Stimulated activated CD4-positive, alpha-beta T cell treated with anti-CD3 and anti-CD28 coated beads, TNF-alpha, amount 100 ng/mL, for 24 hours (primary cell): Measurements from ENCODE around the gene CWC27.

Experiments used
- DNase-seq, 3 experiments: peaks; one replicate each; pipeline ENCODE4 v3.0.0-alpha.2; 2020; ENCODE audit warnings: low read depth in 3 of 3

The CWC27 gene

DNA sequence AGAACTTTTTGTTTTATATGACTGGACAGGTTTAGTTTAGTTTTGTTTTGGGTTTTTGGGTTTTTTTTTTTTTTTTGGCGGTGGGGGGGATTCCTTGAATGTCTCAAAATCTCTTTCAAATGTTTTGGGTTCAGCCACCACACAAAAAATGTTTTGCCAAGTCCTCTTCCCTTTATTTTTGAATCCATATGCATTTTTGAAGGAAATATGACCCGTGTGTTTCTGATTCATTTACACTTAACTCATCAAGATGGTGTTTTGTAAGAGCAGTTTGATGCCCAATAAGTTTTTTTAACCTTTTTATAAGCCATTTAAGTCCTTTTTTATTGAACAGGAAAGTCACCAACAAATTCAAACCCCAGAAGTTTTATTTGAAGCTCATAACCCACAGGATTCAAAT, 209.8 kb downstream of the CWC27 start:
- no peak for DNase-seq

DNA sequence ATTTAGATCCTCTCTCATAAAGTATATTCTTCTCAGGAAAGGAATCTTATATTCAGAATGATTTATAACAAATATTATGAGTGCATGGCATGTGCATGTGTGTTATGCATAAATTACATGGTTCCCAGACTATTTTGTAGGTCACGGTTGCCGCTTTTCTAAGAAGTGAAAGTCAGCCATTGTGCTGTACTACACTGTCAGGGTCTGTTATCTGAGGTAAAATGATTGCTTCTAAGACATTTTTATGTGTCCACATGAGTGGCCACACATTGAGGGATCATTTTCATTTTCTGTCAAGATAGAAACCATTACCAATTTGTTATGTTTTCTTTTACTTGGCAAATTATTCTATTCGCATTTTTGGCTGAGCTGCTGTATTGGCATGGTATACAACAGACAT, 210.8 kb downstream of the CWC27 start:
- no peak for DNase-seq

DNA sequence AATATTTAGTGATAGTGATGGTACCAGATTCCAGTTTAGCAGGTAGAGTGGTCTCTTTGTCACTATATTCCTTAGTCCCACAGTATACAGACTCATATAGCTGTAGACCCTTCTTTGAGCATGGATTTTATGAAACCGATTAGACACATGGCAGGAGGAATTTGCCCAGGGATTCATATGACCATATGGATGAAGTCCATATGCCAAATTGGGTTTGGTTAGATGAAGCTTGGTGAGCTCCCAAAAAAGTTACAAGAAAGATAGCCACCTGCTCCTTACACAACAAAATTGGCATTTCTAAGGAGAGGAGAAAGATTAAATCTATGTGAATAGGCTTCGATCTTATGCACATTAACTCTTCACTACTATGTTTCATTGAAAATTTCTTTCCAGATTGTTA, 211.4 kb downstream of the CWC27 start:
- no peak for DNase-seq

GRCh38 chr5:64987768-64988167, 219.0 kb downstream of the CWC27 start:
- DNase-seq: no peak

- DNase-seq: no peak
These were observed 240.5 kb downstream of the CWC27 start for GRCh38 chr5:65009207-65009606.

GRCh38 chr5:65010841-65011240, 242.1 kb downstream of the CWC27 start:
- DNase-seq: no peak

DNA sequence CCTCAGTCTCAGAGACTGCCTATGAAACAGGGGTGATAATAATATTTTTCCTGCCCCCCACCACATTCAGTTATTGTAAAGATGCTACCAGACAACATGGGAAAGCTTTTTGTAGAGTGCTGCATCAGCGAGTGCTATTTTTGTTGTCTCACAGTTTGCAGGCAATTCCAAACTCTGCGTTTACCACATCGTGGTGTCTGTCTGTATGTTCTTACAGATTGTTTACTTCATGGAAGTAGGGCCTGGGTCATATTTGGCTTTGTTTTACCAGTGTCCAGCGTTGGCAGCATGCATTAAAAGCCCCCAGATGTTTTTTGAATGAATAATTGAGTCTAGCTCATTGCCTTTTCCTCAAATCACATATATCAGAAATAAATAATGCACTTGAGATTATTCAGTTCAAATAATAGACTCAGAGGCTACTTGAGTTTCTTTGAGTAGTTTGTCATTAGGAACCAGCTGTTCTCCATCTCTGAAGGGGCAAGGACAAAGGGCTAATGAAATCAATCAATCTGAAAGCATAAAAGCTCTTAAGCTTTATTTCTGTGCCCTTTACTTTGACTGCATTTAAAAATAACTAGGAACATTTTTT, 243.7 kb downstream of the CWC27 start:
- no peak for DNase-seq

- DNase-seq: no peak
These were observed 244.4 kb downstream of the CWC27 start for GRCh38 chr5:65013166-65013565.

DNA sequence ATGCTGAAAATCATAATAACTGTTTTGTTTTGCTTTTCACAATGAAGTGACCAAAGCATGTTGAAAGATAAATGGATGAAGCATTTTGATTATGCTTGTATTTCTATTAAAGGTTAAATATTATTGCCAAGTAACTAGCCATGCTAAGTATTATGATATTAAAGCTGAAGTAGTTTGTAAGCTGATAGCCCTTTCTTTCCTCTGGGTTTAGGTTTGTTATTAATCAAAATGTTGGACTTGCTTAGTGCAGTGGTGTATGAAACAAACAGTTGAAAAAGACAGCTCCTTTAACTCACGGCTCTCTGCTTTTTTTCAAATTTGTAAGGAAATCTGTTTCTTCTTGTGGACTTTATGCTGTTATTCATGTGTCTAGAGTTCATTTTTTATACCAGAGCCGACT, 246.0 kb downstream of the CWC27 start:
- no peak for DNase-seq

DNA sequence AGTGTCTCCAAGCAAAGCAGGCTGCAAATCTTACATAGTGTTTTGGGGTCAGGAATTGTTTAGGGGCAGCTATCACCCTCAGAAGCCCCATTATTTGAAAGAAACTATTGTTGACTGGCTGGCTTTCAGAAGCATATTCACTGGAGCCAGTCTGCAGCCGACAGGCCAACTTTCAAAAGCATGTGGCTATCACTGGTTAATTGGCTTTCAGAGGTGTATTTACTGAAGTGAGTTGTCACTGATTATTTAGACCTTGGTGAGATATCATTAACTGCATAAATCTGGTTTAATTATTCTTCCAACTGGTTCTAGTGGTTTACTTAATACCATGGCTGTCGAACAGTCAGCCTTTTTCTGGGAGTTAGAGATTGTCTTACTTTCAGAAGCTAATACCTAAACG, 247.0 kb downstream of the CWC27 start:
- no peak for DNase-seq

DNA sequence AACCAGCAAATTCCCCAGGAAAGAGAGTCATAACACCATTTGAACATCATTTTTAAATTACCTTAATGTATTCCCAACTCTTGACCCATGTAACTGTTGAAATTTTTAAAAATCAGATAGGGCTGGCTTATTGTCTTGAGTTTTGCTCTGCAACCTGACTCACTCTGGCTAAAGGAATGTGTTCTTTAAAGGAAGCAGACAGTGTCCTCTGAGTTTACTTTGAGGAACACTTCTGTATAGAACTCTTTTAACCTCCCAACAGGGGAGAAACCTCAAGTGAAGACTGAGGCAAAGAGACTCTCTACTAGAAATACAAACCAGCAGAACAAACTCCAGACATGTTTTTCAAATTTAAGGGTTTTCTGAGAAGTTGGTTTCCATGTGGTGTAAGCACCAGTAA, 248.9 kb downstream of the CWC27 start:
- DNase-seq: no peak

GRCh38 chr5:65018763-65019162, 250.0 kb downstream of the CWC27 start:
- no peak for DNase-seq

- no peak for DNase-seq
These were observed 251.8 kb downstream of the CWC27 start for GRCh38 chr5:65020492-65020891.

GRCh38 chr5:65021527-65022226, 252.9 kb downstream of the CWC27 start:
- DNase-seq: no peak

DNA sequence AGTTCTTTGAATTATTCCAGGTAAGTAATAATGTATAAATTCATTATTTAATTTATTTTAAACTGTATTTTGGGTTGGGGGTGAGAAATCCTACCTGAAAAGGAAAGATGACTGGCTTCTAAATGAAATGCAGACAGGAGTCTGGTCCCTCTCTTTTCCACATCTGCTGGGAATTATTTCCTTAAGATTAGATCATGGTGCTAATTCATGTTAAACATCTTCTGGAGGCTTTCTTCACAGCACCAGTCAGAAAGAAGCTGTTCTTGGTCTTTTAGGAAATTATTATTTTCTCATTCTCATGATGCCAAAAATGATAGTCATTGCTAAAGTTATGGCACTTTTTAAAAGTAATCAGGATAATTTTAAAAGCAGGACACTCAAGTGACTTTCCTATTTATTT, 254.2 kb downstream of the CWC27 start:
- no peak for DNase-seq

DNA sequence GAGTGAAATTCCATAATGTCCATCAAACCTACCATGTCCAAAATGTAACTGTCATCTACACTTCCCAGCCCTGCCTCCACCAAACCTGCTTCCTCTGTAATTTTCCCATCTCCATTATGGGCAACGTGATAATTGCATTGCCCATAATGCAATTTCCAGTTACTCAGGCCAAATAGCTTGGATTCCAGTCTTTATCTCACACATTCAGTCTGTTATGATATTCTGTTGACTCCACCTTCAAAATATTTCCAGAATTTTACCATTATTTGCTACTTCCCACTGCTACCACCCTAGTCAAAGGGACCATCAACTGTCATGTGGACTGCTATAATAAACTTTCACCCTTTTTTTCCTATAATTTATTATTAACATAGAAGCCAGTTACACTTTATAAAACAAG, 256.0 kb downstream of the CWC27 start:
- DNase-seq: no peak

DNA sequence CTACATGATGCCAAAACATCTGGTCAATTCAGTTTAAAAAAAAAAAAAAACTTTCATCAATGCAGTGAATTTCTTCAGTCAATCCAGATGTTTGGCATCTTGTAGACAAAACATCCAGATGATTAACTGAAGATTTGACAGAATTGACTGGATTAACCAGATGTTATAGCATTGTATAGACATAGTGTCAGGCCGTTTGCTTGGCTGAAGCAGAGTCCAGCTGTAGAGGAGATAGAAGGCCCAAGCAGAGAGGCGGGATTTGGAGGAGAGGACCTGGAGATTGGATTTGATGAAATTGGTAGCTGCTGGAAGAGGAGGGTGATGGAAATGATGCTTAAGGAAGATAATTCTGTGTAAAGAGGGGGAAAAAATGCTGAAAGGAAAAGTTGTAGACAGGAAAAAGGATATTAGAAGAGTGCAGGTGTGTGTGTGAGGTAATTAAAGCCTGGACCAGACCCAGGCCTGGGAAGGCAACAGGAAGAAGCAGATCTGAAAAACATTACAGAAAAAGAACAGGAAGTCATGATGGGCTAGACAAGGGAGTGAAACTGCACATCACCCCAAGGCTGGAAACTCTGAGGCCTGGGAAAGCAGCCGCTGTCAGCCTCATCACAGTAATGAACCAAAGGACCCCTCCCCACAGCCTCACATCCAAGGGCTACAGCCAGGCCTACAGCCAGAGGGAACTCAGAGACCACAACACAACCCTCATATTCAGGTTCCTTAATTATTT, 258.3 kb downstream of the CWC27 start:
- peak in 1 of 3 experiments; percentile 19 for DNase-seq

DNA sequence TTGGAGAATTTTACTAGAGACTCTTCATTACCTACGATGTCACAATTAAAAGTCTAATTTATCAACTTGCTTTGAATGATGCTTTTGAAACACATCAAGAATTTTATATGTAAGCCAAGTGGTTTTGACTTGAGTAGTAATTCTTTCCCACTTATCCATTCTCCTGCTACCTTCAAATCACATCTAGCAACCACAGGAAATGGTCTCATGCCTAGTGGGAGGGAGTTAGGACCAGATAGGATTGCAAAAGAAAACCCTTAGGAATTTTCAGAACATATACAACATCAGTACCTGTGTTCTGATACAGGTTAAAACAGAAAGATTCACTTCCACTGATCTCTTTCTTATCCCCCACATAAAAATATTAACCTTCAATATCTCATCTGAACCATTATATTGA, 260.4 kb downstream of the CWC27 start:
- DNase-seq: no peak

GRCh38 chr5:65030056-65030455, 261.3 kb downstream of the CWC27 start:
- no peak for DNase-seq

- DNase-seq: no peak
These were observed 263.5 kb downstream of the CWC27 start for GRCh38 chr5:65032250-65032649.

DNA sequence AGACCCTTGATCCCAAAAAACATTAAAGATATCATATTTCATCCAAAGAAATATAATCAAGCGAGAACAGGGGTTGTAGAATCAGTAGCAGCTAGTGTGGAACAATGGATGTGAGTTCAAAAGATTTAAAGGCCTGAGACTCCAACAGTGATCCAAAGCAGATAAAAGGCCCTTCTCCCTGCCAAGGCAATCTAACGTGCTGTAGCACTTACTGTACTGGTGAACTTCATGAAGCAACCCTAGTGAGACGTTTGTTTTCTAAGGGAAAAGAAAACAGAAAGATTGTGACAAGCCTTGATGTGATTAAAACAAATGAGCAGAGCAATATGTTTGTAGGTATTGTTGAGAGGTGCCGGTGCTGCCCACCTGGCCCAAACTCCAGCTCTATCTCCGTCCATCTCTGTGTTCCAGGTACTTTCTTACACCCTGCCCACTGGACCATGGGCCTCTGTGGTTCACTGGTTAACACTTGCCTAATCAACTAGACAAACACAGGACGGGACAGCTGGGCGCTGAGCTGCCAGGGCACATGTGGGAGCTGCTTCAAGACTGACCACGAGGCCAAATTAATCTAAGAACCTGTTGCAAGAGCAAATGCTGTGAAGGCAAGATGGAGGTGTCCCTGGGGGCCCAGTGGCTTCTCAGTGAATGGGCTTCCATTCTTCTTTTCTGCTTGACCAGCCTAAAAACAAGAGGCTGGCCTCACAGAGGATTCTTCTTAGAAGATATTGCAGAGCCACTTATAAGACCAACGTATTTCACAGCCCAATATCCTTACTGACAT, 265.5 kb downstream of the CWC27 start:
- no peak for DNase-seq

GRCh38 chr5:65034813-65035209, 266.1 kb downstream of the CWC27 start:
- DNase-seq: no peak
